ENCODE results near the gene EEF1AKMT4.

- TF ChIP-seq, protein P1, sequence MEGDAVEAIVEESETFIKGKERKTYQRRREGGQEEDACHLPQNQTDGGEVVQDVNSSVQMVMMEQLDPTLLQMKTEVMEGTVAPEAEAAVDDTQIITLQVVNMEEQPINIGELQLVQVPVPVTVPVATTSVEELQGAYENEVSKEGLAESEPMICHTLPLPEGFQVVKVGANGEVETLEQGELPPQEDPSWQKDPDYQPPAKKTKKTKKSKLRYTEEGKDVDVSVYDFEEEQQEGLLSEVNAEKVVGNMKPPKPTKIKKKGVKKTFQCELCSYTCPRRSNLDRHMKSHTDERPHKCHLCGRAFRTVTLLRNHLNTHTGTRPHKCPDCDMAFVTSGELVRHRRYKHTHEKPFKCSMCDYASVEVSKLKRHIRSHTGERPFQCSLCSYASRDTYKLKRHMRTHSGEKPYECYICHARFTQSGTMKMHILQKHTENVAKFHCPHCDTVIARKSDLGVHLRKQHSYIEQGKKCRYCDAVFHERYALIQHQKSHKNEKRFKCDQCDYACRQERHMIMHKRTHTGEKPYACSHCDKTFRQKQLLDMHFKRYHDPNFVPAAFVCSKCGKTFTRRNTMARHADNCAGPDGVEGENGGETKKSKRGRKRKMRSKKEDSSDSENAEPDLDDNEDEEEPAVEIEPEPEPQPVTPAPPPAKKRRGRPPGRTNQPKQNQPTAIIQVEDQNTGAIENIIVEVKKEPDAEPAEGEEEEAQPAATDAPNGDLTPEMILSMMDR (IDR thresholded peaks at IDR 0.05): no peak
- TF ChIP-seq ZFX (IDR thresholded peaks at IDR 0.05; ENCODE audit: borderline replicate concordance): no peak
Measured at GRCh38 chr3:184228376-184229137, 20.9 kb upstream of the EEF1AKMT4 start.
